BE2C (cell line): Measurements from ENCODE around the gene ZNF653.

Experiments
- DNase-seq: peaks from one replicate; pipeline ENCODE4 v3.0.0-alpha.2; 2020
- H3K27me3 ChIP-seq: fragments of 250-450 bp; sonication (Bioruptor Pico); 2 replicates; pipeline ENCODE4 v1.5.1; 2020; ENCODE audit warnings: mild to moderate bottlenecking
- H3K36me3 ChIP-seq: fragments of 250-450 bp; sonication (Bioruptor Pico); 2 replicates; pipeline ENCODE4 v1.5.1; 2020; ENCODE audit warnings: mild to moderate bottlenecking
- H3K4me1 ChIP-seq: fragments of 250-450 bp; sonication (Bioruptor Pico); 2 replicates; pipeline ENCODE4 v1.5.1; 2020
- H3K4me3 ChIP-seq: 2 replicates; pipeline ENCODE4 v1.5.1; 2011; ENCODE audit warnings: low read depth, low read length
- H3K9me3 ChIP-seq: fragments of 250-450 bp; sonication (Bioruptor Pico); 2 replicates; pipeline ENCODE4 v1.5.1; 2020
- CTCF ChIP-seq: IDR thresholded peaks from 2 replicates; pipeline ENCODE4 v1.5.1; 2012; ENCODE audit warnings: mild to moderate bottlenecking, low read depth, low read length

The ZNF653 gene

GRCh38 chr19:11507370-11508078, 1.9 kb upstream of the ZNF653 start:
- Histone ChIP-seq H3K9me3 (no peaks in the 10 kb centered on the region), H3K36me3 (peaks cover 25% of the 10 kb centered on the region), H3K4me3 (no peak overlapping the region), H3K27me3 (no peaks in the 10 kb centered on the region), H3K4me1 (peaks cover 5% of the 10 kb centered on the region)
- no peak for DNase-seq
- no peak for TF ChIP-seq CTCF

GRCh38 chr19:11506967-11507366, 1.3 kb upstream of the ZNF653 start:
- Histone ChIP-seq H3K4me3 (no peak overlapping the region), H3K36me3 (peaks cover 19% of the 10 kb centered on the region), H3K27me3 (no peaks in the 10 kb centered on the region), H3K9me3 (no peaks in the 10 kb centered on the region), H3K4me1 (peaks cover 5% of the 10 kb centered on the region)
- no peak for TF ChIP-seq CTCF
- no peak for DNase-seq

GRCh38 chr19:11506101-11506555, 489 bp upstream of the ZNF653 start:
- H3K4me3 ChIP-seq = peak overlapping the region; percentile 66
- TF ChIP-seq CTCF = no peak
- H3K4me1 ChIP-seq = peaks cover 5% of the 10 kb centered on the region
- H3K9me3 ChIP-seq = no peaks in the 10 kb centered on the region
- H3K36me3 ChIP-seq = peaks cover 15% of the 10 kb centered on the region
- H3K27me3 ChIP-seq = no peaks in the 10 kb centered on the region
- DNase-seq = no peak

- Histone ChIP-seq H3K36me3 (peaks cover 12% of the 10 kb centered on the region), H3K4me3 (peak overlapping the region; percentile 66), H3K27me3 (no peaks in the 10 kb centered on the region), H3K4me1 (peaks cover 5% of the 10 kb centered on the region), H3K9me3 (no peaks in the 10 kb centered on the region)
- no peak for TF ChIP-seq CTCF
- DNase-seq = peak; percentile 98
Observed at GRCh38 chr19:11505032-11505503, 571 bp downstream of the ZNF653 start.

- TF ChIP-seq CTCF = no peak
- Histone ChIP-seq H3K4me1 (peaks cover 5% of the 10 kb centered on the region), H3K9me3 (no peaks in the 10 kb centered on the region), H3K27me3 (no peaks in the 10 kb centered on the region), H3K36me3 (peaks cover 12% of the 10 kb centered on the region), H3K4me3 (peak overlapping the region; percentile 66)
- DNase-seq = no peak
Observed at GRCh38 chr19:11504502-11505031, 1.1 kb downstream of the ZNF653 start.

GRCh38 chr19:11499890-11500420, 5.7 kb downstream of the ZNF653 start:
- no peak for TF ChIP-seq CTCF
- no peaks in the 10 kb centered on the region for H3K27me3 ChIP-seq
- no peaks in the 10 kb centered on the region; the same call in 1 of the 2 replicates for H3K36me3 ChIP-seq
- peaks cover 5% of the 10 kb centered on the region for H3K4me1 ChIP-seq
- DNase-seq = no peak
- no peak overlapping the region for H3K4me3 ChIP-seq
- no peaks in the 10 kb centered on the region for H3K9me3 ChIP-seq
